Measurements from ENCODE around the gene IL6R.
"Not testable (repeated sequence)": the region's sequence is repeated elsewhere in the genome, so short reads cannot be mapped to it uniquely, and the experiment has no call there.

The IL6R gene

DNA sequence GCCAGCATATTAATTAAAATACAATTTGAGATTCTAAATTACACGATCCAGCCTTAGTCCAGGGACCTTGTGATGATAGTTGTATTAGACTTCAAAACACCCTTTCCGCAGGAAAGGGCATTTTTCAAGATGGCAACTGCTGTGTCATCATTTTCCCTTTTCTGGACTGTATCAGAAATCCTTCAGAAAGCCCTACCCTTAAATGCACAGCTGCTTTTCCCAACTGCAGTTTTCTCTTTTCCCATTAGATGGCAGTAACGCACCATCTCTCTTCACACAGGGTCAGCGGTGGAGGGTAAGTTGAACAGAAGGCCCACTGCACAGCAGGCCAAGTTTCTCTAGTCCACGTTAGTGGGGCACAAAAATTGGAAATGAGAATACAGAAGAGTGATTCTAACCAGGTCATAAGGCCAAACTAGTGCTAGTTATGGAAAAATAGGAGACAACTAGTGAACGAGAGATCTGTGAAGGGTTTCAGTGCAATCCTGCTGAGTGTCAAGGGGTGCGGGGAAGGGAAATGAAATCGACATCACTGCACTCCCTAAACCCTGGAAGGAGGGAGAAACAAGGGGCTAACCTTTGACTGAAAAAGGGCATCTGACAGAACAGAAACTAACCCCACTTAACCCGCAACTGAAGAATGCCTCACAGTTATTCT is 74.8 kb downstream of the IL6R start:
- DNase-seq (ENCODE audit: low spot score) = peak; percentile 78
- peak; percentile 76 for TF ChIP-seq CTCF (IDR thresholded peaks at IDR 0.05; ENCODE audit: borderline replicate concordance, control extremely low read depth, extremely low read depth, insufficient read depth, missing control alignments)
- in situ Hi-C loops (cut with MboI; ENCODE audit: low sequenced_read_pairs, unreplicated experiment) = loop anchor here (5.0 kb wide), 1 partner anchor 62 kb away; no protein-coding TSS in a partner anchor

DNA sequence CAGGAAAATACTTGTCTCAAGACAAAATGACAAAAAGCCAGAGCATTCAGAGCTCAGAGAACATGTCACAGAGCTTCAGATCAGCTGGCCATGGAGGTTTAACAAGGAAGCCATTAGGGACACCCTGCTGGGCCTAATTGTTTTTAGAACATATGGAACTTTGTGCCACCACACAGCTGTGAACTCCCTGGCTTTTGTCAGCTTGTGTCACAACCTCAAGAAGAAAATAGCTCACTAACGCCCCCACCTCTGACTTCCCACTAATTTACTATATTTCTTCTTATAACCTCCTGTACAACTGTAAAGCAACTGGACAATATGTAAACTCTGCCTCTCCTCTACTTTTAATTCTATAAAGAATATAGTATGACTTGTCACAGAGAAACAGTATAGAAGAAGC is 75.9 kb downstream of the IL6R start:
- DNase-seq (ENCODE audit: low spot score) = no peak
- in situ Hi-C loops (cut with MboI; ENCODE audit: low sequenced_read_pairs, unreplicated experiment) = loop anchor here (5.0 kb wide), 1 partner anchor 61 kb away; no protein-coding TSS in a partner anchor
- TF ChIP-seq CTCF (IDR thresholded peaks at IDR 0.05; ENCODE audit: borderline replicate concordance, control extremely low read depth, extremely low read depth, insufficient read depth, missing control alignments) = no peak

- no peak for DNase-seq (ENCODE audit: low spot score)
- no peak for TF ChIP-seq CTCF (IDR thresholded peaks at IDR 0.05; ENCODE audit: borderline replicate concordance, control extremely low read depth, extremely low read depth, insufficient read depth, missing control alignments)
- in situ Hi-C loops (cut with MboI; ENCODE audit: low sequenced_read_pairs, unreplicated experiment) = loop anchor here (5.0 kb wide), 1 partner anchor 58 kb away; no protein-coding TSS in a partner anchor
Measured at GRCh38 chr1:154483941-154484803, 79.0 kb downstream of the IL6R start.

- no peak for DNase-seq (ENCODE audit: low spot score)
- no peak for TF ChIP-seq CTCF (IDR thresholded peaks at IDR 0.05; ENCODE audit: borderline replicate concordance, control extremely low read depth, extremely low read depth, insufficient read depth, missing control alignments)
- in situ Hi-C loops (cut with MboI; ENCODE audit: low sequenced_read_pairs, unreplicated experiment) = no loop called here
Measured at GRCh38 chr1:154485106-154485505, 80.0 kb downstream of the IL6R start.

DNA sequence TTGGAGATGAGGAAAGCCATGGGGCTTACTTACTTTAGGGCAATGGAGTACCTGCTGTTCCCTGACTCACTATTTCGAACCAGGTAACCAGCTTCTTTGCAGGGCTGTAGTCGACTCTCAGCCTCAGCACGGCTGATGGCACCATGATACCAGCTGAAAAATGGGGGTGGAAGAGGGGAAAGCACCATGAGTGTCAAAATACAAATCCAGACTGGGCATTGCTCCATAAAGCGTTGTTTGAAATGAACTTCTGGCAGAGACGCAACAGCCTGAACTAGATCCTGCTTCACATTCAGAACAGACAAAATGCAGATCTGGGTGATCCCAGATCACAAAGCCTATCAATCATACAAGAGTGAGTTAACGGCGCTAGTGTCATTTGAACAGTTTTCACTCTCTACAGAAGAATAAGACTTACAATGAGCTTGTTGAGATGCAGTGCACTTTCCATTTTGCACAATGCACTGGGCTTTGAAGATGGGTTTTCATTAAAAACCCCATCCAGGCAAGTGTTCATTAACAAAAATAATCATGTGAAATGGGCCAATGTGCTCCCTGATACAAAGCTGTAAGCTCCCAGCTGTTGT is 80.9 kb downstream of the IL6R start:
- in situ Hi-C loops (cut with MboI; ENCODE audit: low sequenced_read_pairs, unreplicated experiment) = no loop called here

DNA sequence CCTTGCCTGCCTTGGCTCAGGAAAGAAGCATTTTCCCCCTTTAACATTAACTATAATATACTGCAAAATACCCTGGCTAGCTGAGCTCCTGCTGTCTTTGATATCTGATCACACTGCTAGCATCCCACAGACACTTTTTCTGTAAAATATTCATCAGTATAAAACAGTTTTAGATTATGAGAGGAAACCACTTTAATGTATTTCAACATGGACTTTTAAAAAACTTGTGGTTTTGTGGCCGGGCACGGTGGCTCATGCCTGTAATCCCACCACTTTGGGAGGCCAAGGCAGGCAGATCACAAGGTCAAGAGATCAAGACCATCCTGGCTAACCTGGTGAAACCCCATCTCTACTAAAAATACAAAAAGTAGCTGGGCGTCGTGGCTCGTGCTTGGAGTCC is 81.6 kb downstream of the IL6R start:
- DNase-seq (ENCODE audit: low spot score); in situ Hi-C loops (cut with MboI; ENCODE audit: low sequenced_read_pairs, unreplicated experiment): not testable (repeated sequence)

More for the DNA sequence above, 80.9 kb downstream of the IL6R start:
- no peak for TF ChIP-seq CTCF (IDR thresholded peaks at IDR 0.05; ENCODE audit: borderline replicate concordance, control extremely low read depth, extremely low read depth, insufficient read depth, missing control alignments)
- no peak for DNase-seq (ENCODE audit: low spot score)
